ENCODE data around the gene ARL14EP.

ARL14EP gene

DNA sequence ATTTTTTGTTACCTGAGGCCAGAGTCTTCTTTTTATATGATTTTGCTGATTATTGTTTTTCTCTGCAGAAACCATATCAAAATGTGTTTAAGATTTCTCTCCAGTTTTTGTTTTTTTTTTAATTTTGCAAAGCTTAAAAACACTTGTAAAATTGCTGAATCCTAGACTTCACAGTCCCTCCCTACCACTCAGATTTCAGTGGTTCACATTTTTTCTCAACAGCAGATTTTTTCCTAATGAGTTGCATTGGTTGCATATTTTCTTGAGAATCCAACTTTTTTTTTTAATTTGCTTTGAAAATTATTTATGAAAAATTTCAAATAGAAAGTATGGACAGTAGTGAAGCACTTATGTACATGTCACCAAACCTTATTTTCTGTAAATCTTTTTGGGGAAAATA is 5.8 kb downstream of the ARL14EP start:
- no peak for DNase-seq

DNA sequence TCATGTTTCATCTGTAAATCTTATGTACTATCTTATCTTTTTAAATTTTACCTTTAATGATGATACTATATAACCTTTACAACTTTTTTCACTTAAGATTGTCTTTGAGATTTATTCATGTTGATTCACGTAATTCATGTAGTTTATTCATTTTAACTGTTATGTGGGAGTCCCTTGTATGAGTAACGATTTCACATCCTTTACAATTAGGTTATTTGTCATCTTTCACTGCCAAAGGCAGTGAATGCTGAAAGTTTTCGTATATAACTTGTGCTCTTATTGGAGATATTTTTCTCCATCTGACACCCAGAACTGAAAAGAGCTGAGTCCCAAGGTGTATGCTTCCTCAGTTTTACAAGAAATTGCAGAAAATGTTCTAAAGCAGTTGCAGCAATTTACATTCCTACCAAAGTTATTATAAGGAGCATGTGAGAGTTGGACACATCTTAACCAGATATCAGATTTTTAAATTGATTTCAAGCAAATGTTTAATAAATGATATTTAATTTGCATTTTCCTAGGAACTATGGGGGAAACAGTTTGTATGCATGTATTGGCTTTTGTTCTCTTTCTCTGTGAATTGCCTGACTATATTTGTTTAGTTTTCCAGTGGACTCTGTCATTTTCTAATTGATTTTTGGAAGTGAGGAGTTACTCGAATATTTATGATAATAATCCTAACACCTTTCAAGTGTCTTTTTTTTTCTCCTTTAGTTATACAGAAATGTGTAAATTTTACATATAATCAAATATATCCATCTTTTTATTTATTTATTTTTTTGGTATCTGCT is 6.4 kb downstream of the ARL14EP start:
- no peak for DNase-seq

DNA sequence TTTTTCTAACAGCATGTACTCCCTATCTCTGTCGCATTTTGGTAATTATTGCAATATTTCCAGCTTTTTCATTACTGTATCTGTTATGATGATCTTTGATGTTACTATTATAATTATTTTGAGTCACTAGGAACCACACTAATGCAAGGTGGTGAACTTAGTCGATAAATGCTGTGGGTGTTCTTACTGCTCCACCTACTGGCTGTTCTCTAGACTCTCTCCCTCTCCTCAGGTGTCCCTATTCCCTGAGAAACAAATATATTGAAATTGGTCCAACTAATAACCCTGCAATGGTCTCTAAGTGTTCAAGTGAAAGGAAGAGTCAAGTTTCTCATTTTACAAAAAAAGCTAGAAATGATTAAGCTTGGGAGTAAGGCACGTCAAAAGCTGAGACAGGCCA is 10.5 kb downstream of the ARL14EP start:
- DNase-seq = no peak

DNA sequence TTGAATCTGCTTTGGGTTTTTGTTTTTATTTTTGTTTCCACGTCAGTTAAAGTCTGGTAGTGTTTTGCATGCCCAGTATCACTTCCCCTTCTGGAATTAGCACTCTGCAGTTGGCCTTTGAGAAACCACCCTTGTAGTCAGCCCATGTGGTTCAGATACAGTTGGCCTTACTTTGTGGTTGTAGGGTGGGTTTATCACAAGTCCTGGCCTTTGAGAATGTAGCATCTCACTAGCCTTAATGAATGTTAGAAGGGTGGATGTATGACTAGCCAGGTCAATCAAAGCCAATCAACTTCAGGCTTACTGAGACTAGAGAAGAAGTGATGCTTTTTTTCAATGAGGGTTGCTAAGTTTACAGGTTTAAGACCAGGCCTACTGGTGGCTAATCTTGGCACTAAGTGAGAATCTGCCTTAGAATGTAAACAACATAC is 19.8 kb downstream of the ARL14EP start:
- no peak for DNase-seq

DNA sequence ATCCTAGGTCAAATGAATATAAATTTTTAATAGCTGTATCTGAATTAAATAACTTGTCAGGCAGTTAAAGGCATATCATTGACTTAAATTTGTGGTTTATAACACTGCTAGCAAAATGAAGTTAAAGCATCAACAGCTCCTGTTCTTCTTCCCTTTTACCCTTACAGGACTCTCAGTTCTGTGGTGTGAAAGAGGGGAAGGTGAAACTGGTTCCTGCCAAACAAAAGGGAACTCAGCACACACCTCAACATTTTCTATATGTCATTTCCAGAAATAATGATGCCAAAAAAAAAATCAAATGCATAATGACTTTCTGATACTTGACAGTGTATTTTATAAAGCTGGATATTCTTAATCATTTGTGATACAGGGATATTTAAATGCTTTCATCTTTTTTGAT is 21.2 kb downstream of the ARL14EP start:
- no peak for DNase-seq

DNA sequence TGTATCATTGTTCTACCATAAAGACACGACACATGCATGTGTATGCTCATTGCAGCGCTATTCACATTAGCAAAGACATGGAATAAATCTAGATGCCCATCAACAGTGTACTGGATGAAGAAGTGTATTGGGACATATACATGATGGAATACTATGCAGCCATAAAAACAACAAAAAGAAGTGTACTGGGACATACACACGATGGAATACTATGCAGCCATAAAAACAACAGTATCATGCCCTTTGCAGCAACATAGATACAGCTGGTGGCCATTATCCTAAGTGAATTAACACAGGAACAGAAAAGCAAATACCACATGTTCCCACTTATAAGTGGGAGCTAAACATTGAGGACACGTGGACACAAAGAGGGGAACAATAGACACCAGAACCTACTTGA is 22.7 kb downstream of the ARL14EP start:
- no peak for DNase-seq

DNA sequence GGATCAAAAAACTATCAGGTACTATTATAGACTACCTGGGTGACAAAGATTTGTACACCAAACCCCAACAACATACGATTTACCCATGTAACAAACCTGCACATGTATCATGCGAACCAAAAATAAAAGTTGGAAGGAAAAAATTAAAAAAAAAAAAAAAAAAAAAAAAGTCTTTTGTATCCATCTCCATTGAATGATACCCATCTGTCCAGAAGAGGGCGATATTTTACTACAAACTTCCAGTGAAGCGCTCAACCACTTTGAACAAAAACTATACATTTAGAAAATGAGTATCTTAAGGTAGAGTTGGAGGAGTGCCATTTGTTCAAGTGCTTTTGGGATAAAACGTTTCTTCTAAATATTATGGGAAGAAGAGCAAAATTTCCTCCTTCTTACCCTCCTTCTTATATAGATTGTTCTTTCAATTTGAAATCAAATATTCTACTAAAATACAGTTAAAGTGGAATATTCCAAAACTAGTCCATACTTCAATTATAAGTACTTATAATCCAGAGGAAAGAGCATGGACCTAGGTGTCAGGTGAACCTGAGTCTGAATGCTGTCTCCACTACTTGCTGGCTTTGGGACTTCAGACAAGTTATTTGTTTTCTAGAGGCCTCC is 23.3 kb downstream of the ARL14EP start:
- DNase-seq = no peak

DNA sequence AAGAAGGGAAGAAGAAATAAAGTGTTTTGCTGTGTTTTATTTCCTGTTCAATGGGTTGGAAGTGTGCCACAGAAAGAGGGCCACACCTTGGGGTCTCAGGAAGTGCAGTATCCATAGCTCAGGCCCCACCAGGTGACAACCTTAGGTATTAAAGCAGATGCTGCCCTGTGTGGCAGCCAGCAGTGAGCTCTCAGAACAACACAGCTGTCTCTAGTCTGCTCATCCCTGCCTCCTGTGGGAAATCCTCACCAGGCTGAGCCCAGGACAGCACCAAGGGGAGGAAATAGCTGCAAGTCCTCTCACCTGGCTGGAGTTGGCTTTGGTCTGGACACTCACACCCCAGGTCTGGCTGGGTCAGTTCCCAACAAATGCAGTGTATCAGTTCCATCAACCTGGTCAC is 25.1 kb downstream of the ARL14EP start:
- no peak for DNase-seq

DNA sequence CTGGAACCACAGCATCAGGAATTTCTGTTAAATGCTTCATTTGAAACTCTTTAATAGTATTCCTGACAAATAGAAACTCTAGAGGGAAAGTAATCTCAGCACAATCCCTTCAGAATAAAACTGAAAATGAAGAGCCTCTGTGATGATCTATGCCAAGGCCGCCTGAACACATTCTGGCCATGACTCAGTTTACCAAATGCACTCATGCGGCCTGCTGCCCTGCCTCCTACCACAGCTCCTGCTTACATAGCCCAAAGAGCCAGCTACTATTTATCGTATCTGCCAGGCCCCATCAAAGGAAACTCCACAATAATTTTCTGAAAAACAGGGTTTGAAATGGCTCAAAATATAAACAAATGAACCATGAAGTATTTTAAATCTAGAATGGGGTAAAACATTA is 27.0 kb downstream of the ARL14EP start:
- no peak for DNase-seq

DNA sequence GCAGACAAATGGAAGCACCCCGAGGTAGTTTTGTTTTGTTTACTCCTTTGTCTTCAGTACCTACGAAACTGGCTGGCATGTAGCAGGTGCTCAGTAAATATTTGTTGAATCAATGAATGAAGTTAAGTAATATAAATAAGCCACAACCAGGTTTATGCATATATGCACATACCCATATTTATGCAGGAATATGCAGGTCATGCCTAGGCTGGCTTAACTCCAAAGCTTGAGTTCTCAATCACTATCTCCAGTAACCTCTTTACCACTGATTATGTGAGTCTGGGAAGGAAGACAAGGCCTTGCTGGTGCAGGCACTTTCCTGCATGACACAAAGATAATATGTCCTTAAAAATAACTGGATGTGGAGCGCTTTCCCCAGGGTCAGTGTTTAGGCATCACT is 27.5 kb downstream of the ARL14EP start:
- no peak for DNase-seq

DNA sequence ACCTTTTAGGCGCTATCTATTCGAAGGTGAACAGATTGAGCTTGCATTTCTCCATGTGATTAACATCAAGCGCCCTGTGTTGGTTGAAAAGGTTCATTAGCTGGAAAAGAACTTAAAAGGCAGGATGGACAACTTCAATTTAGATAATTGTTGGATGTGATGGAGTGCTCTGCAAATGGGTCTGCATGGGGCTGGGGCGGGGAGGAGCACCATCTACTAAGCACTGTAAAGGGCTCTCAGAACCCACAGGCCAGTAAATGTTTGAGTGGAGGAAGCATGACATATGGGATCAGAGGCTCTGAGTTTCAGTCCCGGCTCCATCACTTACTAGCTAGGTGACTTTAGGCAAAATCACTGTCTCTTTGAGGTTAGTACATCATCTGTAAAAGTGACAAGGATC is 28.2 kb downstream of the ARL14EP start:
- DNase-seq = no peak

DNA sequence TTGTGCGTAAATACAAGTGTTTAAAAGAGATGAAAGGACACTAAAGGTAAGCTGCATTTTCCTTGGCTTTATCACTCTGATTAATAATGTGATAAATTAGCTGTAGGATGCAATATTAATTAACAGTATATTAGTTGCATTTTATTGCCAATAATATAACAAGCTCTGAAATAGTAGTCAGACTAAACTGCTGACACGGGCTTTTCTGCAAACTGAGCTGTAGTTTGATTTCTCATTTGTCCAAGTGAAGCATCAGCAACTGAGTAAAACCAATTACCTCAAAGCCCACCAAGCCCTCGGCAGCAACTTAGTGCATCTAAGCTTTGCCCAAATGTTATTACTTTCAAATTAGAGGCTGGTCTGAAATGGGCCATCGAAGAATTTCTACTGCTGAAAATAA is 33.5 kb downstream of the ARL14EP start:
- no peak for DNase-seq

DNA sequence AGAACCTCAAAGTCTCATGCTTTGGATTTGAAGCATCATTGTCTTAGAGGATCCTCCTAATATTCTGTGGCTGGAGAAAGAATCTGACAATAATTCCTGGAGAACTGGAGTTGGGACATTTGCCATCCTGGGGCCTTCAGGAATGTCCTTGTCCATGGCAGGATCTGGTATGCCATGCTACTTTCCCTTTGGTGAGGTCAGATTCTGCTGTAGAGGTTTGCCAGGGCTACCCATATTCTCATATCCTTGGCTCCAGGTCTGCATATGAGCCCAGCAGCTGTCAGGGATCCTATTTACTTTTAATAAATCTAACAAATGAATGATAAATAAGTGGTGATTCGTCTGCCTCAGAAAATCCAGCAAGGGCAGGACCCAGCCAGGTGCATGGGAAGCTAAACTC is 35.0 kb downstream of the ARL14EP start:
- no peak for DNase-seq

DNA sequence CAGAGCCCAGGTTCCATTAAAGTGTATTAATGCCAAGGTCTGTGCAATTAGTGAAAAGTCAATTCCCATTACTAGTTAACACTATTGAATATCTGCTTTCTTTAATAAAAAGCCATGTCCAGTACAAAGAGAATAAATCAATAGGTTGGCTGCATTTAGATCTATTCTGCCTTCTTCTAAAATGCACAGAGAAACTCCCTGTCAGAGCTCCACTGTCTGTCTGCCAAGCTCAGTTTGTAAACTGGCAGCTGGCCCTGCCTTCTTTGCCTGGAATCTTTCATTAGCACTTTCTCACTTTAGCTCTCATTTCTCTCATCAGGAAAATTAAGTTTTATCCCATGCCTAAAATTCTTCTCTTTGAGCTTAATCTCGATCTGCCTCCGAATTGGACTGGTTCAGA is 35.6 kb downstream of the ARL14EP start:
- DNase-seq = no peak

DNA sequence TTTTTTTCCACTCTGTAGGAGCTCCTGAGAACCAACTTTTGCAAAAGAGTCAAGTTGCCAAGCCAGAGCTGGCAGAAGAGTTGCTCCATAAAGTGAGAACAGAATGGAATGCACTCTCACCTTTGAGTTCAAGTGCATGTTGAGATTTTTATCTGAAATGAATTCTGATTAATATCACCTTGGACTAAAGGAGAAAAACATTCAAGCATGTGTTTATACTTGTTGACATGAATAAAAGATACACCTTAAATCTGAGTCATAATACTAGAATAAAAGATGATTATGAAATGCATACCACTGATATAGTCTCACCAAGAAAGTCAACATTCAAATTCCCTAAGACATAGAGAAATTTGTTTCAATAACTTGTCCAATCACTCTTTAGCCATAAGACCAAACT is 37.8 kb downstream of the ARL14EP start:
- DNase-seq = no peak

DNA sequence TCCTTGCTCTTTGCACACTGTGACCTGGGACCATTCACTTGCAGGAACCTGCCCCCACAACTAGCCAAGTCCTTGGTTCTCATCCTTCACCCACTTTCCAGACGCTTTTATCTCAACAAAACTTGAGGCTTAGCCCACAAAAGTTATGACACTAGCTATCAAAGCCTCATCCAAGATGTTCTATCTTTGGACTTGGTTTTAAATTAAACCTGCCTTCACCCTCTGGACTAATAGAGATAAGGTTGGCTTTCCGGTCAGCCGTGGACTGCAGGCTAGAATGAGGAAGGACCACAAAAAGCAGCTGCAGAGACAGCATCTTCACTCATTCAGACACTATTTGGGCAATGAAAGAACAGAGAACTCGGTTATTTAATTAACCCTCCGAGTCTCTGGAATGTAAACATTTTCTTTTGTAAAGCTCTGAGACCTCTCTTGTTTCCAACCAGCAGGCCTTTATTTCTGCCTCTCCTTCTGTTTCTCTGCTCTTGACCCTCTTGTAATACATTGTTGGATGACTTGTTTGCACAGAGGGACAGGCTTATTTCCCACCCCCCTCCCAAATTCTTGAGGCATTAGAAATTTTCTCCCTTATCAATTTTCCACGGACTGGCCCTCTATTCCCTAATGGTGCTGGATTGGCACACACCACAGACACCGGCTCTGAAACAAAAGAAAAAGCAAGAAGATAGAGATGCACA is 41.4 kb downstream of the ARL14EP start:
- DNase-seq = no peak

DNA sequence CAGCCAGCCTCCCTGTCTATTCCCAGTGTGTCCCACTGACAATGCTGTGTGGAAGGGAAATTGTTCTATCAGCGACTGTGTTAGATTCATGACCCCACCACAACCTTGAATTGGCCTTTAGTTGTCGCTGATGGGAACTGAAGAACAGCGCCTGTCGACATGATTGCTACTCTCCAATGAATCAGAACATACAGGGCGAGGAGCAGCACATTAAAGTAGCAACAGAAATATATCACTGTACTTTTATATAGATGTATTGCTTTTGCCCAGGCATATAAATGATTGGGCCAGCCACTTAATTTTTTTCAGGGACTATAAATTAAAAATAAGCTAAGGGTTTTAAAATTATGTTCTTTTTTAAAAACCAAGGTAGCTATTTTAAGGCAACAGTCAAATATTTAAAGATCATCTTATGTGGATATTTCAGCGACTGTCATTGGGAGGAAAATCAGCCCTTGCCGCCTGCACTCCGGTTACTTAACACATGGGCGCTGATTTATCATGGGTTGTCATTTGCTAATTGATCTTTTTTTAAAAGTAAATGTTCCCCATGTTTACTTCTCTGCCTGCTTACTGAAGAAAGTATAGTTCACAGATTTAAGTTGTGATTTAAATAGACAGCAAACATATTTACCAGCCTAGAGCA is 42.1 kb downstream of the ARL14EP start:
- no peak for DNase-seq

DNA sequence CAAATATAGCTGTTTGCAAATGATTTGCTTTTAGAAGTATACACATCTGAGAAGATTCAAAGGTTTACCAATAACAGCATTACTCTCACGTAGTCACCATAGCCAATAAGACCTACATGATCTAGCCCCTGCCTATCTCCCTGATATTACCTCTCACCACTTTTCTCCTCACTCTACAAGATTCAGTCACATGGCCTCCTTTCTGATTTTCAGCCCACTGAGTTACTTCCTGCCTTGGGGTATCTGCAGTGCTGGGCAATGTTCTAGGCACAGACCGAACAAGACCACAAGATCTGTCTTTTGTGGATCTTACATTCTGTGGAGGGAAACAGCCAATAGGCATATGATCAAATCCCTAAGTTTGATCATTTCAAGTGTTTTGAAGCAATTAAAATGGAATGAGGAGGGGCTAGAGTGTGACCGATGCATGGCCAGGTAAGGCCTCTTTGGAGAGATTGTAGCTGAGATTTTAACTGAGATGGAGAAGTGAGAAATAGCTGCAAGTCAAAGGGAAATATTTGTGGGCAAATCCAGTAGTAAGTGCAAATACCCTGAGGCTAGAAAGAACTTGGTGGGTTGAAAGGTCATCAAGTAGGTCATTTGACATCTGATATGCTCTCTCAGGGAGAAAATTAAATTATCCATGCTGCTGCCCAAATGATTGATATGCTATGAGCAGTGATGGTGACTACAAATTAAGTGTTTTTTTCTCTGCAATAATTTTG is 43.1 kb downstream of the ARL14EP start:
- DNase-seq = no peak

DNA sequence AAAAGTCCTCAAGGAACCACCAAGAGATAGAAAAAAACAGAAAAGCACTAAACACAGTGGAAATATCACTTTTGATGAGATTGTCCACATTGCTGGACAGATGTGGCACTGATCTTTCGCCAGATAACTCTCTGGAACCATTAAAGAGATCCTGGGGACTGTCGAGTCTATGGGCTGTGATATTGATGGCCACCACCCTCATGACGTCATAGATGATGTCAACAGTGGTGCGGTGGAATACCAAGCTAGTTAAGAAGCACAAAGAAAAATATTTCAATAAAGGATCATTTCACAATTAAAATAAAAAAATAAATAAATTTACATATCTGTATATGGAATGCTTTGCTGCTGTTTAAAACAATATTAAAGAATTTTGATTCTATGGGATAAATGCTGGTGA is 45.5 kb downstream of the ARL14EP start:
- no peak for DNase-seq

DNA sequence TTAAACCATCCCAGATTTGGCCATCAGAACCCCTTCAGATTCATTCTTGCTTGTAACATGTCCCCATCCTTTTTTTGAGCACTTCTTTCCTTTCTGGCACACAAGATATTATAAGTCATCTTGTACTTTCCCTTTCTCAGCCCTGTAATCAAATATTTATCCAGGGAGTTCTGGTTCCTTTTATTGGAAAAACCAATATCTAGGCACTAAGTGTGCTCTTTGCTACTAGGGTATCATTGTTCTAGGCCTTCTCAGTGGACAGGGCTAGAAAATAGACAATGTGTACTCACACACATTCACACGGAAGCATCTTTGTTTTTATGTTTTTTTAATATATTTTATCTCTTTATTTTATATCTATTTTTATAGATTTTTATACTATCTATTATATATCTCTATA is 47.3 kb downstream of the ARL14EP start:
- DNase-seq = no peak

DNA sequence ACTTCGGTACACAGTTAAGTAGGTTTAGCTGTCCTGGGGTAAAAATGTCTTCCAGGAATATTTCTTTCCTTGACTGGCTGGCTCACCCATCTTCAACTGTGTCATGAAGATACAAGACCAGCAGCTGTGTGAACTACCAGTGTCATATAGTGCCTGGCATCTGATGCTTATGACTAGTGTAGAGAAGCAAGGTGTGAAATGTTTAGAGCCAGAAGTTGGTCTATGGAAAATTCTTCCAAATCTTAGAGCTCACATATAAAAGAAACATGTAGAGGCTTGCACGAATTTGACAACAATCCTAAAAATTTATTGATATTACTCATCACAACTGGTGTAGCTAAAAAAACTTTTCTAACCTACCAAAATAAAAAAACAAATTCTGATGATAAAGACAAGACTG is 54.4 kb downstream of the ARL14EP start:
- no peak for DNase-seq

DNA sequence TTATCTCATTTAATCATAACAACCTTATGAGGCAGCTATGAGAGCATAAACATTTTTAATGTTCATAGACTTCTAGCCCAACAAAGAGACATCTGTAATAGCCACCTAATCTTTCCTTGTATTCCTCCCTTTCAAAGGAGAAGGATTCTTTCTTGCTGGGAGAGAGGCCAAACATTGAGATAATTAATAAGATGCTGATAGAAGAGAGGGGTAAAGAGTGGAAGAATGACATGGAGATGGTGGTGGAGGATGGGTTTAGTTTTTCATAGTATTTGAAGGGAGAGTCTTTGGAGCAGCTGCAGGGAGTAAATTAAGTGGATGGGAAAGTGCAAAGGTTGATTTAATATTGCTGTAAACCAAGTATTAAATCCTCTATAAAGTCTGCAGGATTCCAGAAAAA is 57.9 kb downstream of the ARL14EP start:
- DNase-seq = no peak

DNA sequence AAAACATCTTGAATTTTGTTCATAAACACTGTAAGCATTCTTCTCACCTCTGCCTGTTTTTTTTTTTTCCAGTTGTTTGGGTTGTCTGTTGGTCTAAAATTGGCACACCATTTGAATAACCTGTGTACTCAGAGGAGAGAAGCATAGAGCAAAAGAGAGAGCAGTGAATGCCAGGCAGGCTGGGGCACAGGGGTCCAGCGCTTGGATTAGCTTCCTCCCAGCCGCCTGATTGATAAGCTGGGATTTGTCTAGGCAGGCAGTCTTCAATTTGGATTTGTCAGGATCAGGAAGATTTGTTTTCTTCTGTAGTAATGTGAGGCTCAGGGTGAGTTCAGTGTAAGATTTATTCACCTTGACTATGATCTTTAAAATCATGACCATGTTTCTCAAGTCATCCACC is 59.0 kb downstream of the ARL14EP start:
- DNase-seq = no peak

All from NCI-H524 treated with DMSO at 0.1 percent for 48 hours (cell line).